ENCODE measurements around the gene CD160.

GRCh38 chr1:145692785-145693443 is 26.4 kb upstream of the CD160 start:
- TF ChIP-seq CTCF (IDR thresholded peaks at IDR 0.05) (no peak), REST (IDR thresholded peaks at IDR 0.05; ENCODE audit: insufficient read depth in 1 of 2, low read depth in 2 of 2, low read length in 1 of 2) (no peak), SIN3A (IDR thresholded peaks at IDR 0.05; ENCODE audit: borderline replicate concordance, insufficient read depth, low read depth, low read length) (no peak), TCF7L2 (IDR thresholded peaks at IDR 0.05; ENCODE audit: low read depth, low read length) (no peak)
